NB4 (cell line): Measurements from ENCODE around the gene SMCR8.

Experiments
- CTCF ChIP-seq: IDR thresholded peaks from one replicate; pipeline ENCODE4 v1.5.1; 2012; ENCODE audit warnings: low read depth, low read length
- MAX ChIP-seq: IDR thresholded peaks from 2 replicates; pipeline ENCODE4 v1.6.1; 2011; ENCODE audit warnings: low read depth, low read length
- POLR2A ChIP-seq: IDR thresholded peaks from 2 replicates; pipeline ENCODE4 v1.6.1; 2011; ENCODE audit warnings: mild to moderate bottlenecking; ENCODE audit not compliant: insufficient read length; ENCODE audit errors: extremely low read depth

- TF ChIP-seq MAX (no peak), CTCF (no peak), POLR2A (no peak)
Observed at GRCh38 chr17:18370761-18371160, 55.7 kb downstream of the SMCR8 start.
